Measurements from ENCODE around the gene SLC46A3.
"Not testable (repeated sequence)": the region's sequence is repeated elsewhere in the genome, so short reads cannot be mapped to it uniquely, and the experiment has no call there.

SLC46A3 gene

GRCh38 chr13:28718543-28719226, at the start of gene SLC46A3:
SLC46A3 (minus strand) TSS chr13:28718970; CDS start chr13:28717998, 972 bp downstream.
- peak; percentile 94 to 97 for DNase-seq

GRCh38 chr13:28763887-28764286, 45.1 kb upstream of the SLC46A3 start:
- no peak for DNase-seq

GRCh38 chr13:28761586-28761985, 42.8 kb upstream of the SLC46A3 start:
- DNase-seq = no peak

GRCh38 chr13:28755546-28755870, 36.7 kb upstream of the SLC46A3 start:
- DNase-seq = no peak

GRCh38 chr13:28754698-28755545, 36.2 kb upstream of the SLC46A3 start:
- no peak for DNase-seq

GRCh38 chr13:28753946-28754345, 35.2 kb upstream of the SLC46A3 start:
- no peak for DNase-seq

GRCh38 chr13:28753208-28753892, 34.6 kb upstream of the SLC46A3 start:
- no peak for DNase-seq

GRCh38 chr13:28751175-28751960, 32.6 kb upstream of the SLC46A3 start:
- DNase-seq = no peak

GRCh38 chr13:28750187-28751045, 31.6 kb upstream of the SLC46A3 start:
- DNase-seq = no peak

GRCh38 chr13:28747851-28748250, 29.1 kb upstream of the SLC46A3 start:
- DNase-seq = no peak

GRCh38 chr13:28746287-28746612, 27.5 kb upstream of the SLC46A3 start:
- DNase-seq = no peak

- DNase-seq = no peak
Observed at GRCh38 chr13:28744656-28745055, 25.9 kb upstream of the SLC46A3 start.

GRCh38 chr13:28744091-28744536, 25.3 kb upstream of the SLC46A3 start:
- DNase-seq = no peak

- no peak for DNase-seq
Observed at GRCh38 chr13:28743499-28744083, 24.8 kb upstream of the SLC46A3 start.

- DNase-seq = no peak
Observed at GRCh38 chr13:28743020-28743419, 24.2 kb upstream of the SLC46A3 start.

GRCh38 chr13:28742445-28742844, 23.7 kb upstream of the SLC46A3 start:
- DNase-seq = not testable (repeated sequence)

- no peak for DNase-seq
Observed at GRCh38 chr13:28741084-28741491, 22.3 kb upstream of the SLC46A3 start.

GRCh38 chr13:28739376-28739775, 20.6 kb upstream of the SLC46A3 start:
- no peak for DNase-seq

GRCh38 chr13:28735481-28736029, 16.8 kb upstream of the SLC46A3 start:
- DNase-seq = no peak

GRCh38 chr13:28734906-28735305, 16.1 kb upstream of the SLC46A3 start:
- no peak for DNase-seq

GRCh38 chr13:28730762-28731161, 12.0 kb upstream of the SLC46A3 start:
- DNase-seq = no peak

Measured in activated CD4-positive, alpha-beta T cell treated with anti-CD3 and anti-CD28 coated beads for 4 hours (primary cell).